Activated CD8-positive, alpha-beta memory T cell treated with anti-CD3 and anti-CD28 coated beads, Interleukin-2, amount 50 U/mL, for 24 hours (primary cell): ENCODE data around the gene PPP1R12C.
A peak's percentile ranks its signal among the peaks of the same experiment; 100 is the strongest.
"Not testable (repeated sequence)": the region's sequence is repeated elsewhere in the genome, so short reads cannot be mapped to it uniquely, and the experiment has no call there.

Experiments
- DNase-seq: peaks from one replicate; pipeline ENCODE4 v3.0.0-alpha.2; 2020; ENCODE audit errors: extremely low read depth

The PPP1R12C gene

GRCh38 chr19:55076321-55076720 is 41.1 kb downstream of the PPP1R12C start:
- no peak for DNase-seq

GRCh38 chr19:55075371-55075998 is 42.0 kb downstream of the PPP1R12C start, which contains the start of gene EPS8L1:
EPS8L1 (plus strand) TSS chr19:55075869; CDS start chr19:55076445, 576 bp downstream.
- DNase-seq: no peak

DNA sequence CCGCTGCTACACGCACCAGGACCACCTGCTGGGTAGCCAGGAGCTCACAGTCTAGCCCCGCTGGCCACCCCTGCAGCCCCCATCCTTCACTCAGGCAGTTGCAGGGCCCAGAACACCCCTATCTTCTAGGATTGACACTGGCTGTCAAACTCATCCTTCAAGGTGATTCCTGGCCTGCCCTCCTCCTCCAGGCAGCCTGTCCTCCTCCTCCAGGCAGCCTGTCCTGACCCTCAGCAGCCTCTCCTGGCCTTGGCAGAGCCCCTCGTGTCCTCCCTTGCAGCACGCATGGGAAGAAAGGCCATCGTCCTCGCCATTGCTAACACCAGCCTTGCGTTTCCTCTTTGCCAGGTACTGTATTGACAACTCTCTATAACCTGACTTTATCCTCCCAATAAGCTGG is 45.5 kb downstream of the PPP1R12C start:
- DNase-seq: no peak

- no peak for DNase-seq
These were observed 46.3 kb downstream of the PPP1R12C start for GRCh38 chr19:55071129-55071502.

DNA sequence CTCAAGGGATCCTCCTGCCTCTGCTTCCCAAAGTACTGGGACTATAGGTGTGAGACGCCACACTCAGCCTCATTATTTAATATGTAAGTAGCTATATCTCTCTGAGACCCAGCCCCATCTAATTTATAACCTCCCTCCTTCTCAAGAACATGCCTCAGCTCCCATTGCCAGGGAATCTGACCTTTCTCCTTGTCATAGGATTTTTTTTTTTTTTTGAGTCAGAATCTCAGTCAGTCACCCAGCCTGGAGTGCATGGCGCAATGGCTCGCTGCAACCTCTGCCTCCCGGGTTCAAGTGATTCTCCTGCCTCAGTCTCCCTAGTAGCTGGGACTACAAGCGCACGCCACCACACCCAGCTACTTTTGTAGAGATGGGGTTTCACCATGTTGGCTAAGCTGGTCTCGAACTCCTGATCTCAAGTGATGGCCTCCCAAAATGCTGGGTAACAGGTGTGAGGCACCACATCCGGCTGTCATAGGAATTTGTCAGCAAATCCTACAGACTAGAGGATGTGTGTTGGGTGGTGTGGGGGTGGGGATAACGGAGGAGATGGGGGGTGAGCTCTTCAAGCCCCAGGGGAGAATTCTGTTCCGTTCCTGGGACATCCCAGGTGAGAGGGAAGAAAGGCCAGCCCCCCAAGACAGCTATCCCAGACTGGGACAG is 46.8 kb downstream of the PPP1R12C start:
- no peak for DNase-seq

GRCh38 chr19:55069865-55070197 is 47.6 kb downstream of the PPP1R12C start:
- DNase-seq: no peak

- no peak for DNase-seq
These were observed 48.2 kb downstream of the PPP1R12C start for GRCh38 chr19:55068950-55069864.

GRCh38 chr19:55067869-55068268 is 49.6 kb downstream of the PPP1R12C start:
- no peak for DNase-seq

- DNase-seq: no peak
These were observed 51.2 kb downstream of the PPP1R12C start for GRCh38 chr19:55066107-55066709.

- not testable (repeated sequence) for DNase-seq
These were observed 51.9 kb downstream of the PPP1R12C start for GRCh38 chr19:55065516-55065915.

- DNase-seq: no peak
These were observed 54.0 kb downstream of the PPP1R12C start for GRCh38 chr19:55063492-55063843.

DNA sequence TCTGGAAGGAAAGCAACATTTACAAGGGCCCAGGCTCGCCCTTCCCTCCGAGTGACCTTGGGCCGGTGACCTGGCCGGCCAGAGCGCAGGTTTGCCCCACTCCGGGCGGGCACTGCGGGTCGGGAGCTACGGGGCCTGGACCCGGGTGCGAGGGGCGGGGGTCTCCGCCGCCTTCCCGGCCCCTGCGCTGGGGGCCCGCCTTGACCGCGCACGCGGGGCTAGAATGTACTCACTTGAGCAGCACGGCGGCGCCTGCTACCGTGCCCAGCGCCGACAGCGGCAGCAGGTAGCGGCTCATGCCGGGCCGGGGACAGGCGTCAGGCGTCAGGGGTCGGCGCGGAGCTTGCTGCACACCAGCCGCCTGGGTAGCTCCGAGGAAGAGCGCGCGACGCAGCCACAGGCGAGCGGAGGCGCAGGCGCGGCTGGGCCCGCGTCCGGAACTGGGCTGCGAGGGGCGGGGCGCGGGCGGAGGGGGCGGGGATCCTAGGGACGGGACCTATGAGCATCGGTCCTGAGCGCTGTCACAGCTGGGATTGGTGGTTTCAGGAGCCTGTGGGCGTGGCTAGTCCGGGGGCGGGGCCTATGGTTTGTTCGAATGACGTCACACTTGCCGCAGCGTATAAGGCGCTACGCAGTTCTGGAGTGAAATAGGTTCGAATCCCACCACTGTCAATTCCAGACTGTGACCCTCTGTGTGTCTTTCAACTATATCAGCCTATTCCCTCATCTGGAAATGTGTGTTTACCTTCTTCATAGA is 54.5 kb downstream of the PPP1R12C start, which contains the start of gene RDH13:
TSS of gene RDH13 (minus strand) at position 414 of the 757 bp plus-strand sequence. CDS start at position 298, 116 bp downstream.
- peak; percentile 97 for DNase-seq

- not testable (repeated sequence) for DNase-seq
These were observed 57.1 kb downstream of the PPP1R12C start for GRCh38 chr19:55060287-55060686.

DNA sequence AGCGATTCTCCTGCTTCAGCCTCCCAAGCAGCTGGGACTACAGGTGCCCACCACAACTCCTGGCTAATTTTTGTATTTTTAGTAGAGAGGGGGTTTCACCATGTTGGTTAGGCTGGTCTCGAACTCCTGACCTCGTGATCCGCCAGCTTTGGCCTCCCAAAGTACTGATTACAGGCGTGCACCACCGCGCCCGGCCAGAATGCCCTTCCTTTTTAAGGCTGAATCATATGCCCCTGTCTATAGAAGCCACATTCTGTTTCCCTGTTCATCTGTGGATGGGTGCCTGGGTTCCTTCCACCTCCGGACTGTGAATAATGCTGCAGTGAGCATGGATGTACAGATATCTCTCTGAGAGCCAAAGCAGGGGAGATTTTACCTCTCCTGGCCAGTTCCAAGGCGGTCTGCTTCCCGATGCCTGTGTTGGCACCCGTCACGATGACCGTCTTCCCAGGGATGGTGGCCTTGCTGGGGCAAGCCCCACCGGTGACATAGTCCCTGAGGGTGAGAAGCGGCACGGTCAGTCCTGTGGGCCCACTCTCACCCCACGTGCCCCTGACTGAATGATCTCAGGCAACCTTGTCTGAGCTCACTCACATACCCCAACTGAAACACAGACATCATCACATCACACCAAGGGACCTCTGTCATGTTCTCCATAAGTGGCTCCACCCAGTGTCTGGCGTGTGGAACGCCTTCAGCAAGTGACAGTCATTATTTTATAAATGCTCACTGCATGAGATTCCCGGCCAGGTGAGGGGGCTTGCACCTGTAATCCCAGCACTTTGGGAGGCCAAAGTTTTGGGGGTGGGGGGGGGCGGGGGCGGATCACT is 58.4 kb downstream of the PPP1R12C start:
- no peak for DNase-seq

DNA sequence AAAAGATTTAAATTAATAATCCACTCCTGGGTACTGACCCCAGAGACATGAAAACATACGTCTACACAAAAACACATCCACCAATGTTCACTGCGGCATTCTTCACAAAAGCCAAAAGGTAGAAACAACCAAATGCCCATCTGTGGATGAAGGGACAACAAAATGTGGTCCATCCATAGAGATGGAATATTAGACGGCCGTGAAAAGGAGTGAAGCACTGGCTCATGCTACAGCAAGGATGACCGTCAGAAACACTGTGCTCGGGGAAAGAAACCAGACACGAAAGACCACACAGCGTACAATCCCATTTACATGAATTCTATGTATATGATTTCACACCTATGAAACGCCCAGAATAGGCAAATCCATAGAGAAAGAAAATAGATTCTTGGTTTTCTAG is 60.6 kb downstream of the PPP1R12C start:
- no peak for DNase-seq

DNA sequence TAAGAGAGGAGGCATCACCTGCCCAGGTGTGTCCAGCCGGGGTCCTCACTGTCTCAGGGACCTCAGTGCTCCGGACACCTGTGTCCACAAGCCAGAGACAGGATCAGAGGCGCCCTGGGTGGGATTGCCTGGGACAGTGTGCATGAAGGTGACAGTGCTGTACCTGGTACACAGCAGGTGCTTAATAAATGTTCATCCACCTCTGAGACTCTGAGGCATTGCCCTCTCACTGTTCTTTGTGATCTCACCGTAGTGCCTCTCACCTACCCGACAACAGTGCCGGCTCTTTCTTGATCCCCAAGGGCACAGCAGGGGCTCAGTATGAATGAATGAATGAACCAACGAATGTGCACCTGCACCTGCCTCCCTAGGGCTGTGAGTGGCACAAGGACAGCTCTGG is 63.7 kb downstream of the PPP1R12C start:
- DNase-seq: no peak

GRCh38 chr19:55050749-55051532 is 66.5 kb downstream of the PPP1R12C start:
- DNase-seq: no peak

GRCh38 chr19:55048446-55048845 is 69.0 kb downstream of the PPP1R12C start:
- DNase-seq: no peak

DNA sequence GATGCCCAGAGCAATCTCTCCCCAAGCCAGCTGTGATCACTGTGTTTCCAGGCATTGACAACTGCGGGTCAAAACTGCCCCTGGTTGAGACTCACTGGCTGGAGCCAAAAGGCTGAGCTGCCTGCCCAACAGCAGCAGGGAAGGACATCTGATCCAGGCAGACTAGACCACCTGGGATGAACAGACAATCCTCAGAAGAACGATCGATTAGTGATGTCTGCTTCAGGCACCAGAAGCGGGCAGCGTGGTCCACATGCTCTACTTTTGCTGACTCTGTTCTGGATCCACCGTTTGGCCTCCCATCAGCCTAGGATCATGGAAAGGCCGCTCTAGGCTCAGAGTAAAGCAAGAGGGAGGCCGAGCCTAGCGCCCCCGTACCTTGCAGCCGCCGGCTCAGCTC is 69.5 kb downstream of the PPP1R12C start:
- DNase-seq: no peak
